SK-N-SH (cell line): ENCODE measurements around the gene PEA15. TPM values are rescaled to one million over a fixed set of nuclear protein-coding genes. Genes with fewer than 3 reads are reported as not detected.

Experiments used
- CTCF ChIA-PET: fragments of 300-600, 350-600 bp; formaldehyde crosslinking; extraction: SDS; loops from one replicate; lab custom pipeline; 2021; lab: Yijun Ruan, JAX
- POLR2A ChIA-PET: fragments of 350-600 bp; sonication (Branson Sonifier 250); formaldehyde crosslinking; extraction: SDS; loops from one replicate; lab custom pipeline; 2020; ENCODE audit warnings: antibody characterized with exemption, inconsistent platforms; lab: Yijun Ruan, JAX
- DNase-seq: peaks from one replicate; pipeline ENCODE4 v3.0.0; 2012
- H2AFZ ChIP-seq: fragments of 200-600 bp; sonication (generic); 2 replicates; pipeline ENCODE4 v1.8.1; 2016; ENCODE audit warnings: antibody characterized with exemption, mild to moderate bottlenecking, low read depth
- H3F3A ChIP-seq: fragments of 200-600 bp; sonication (generic); replicated peaks from 2 replicates; pipeline ENCODE3; 2016; ENCODE audit warnings: antibody characterized with exemption, mild to moderate bottlenecking; ENCODE audit not compliant: insufficient read depth
- H3K27ac ChIP-seq, 2 experiments: fragments of 200-500 bp in 1 of 2; fragments of 200-600 bp in 1 of 2; sonication (Bioruptor generic) in 1 of 2; sonication (generic), shearing (Covaris generic) in 1 of 2; 2 replicates each; pipeline versions ENCODE4 v1.5.1 to v1.6.1; 2014 to 2016; ENCODE audit warnings: low read depth in 2 of 2, inconsistent platforms in 1 of 2, low read length in 1 of 2, mild to moderate bottlenecking in 1 of 2, mixed read lengths in 1 of 2
- H3K27me3 ChIP-seq: fragments of 200-600 bp; sonication (generic), shearing (Covaris generic); 2 replicates; pipeline ENCODE4 v1.6.1; 2016; ENCODE audit warnings: mixed run types; ENCODE audit not compliant: insufficient read depth
- H3K36me3 ChIP-seq, 2 experiments: fragments of 200-500 bp in 1 of 2; fragments of 200-600 bp in 1 of 2; sonication (Bioruptor generic) in 1 of 2; sonication (generic) in 1 of 2; replicated peaks in 1 of 2; 2 replicates each; pipeline versions ENCODE3 to v1.5.1; 2014 to 2016; ENCODE audit warnings: low read length in 1 of 2, mild to moderate bottlenecking in 1 of 2; ENCODE audit not compliant: insufficient read depth in 2 of 2, control insufficient read depth in 1 of 2
- H3K4me1 ChIP-seq, 2 experiments: fragments of 200-500 bp in 1 of 2; fragments of 200-600 bp in 1 of 2; sonication (Bioruptor generic) in 1 of 2; sonication (generic), shearing (Covaris generic) in 1 of 2; 2 replicates each; pipeline versions ENCODE4 v1.5.1 to v1.6.1; 2014 to 2016; ENCODE audit warnings: low read depth in 1 of 2, low read length in 1 of 2, mixed run types in 1 of 2; ENCODE audit not compliant: insufficient read depth in 2 of 2, control insufficient read depth in 1 of 2
- H3K4me2 ChIP-seq: fragments of 200-600 bp; sonication (generic), shearing (Covaris generic); 2 replicates; pipeline ENCODE4 v1.6.1; 2017; ENCODE audit warnings: mixed run types
- H3K4me3 ChIP-seq, 2 experiments: fragments of 200-500 bp in 1 of 2; fragments of 200-600 bp in 1 of 2; sonication (Bioruptor generic) in 1 of 2; sonication (generic), shearing (Covaris generic) in 1 of 2; 2 replicates each; pipeline versions ENCODE4 v1.5.1 to v1.8.1; 2014 to 2016; ENCODE audit warnings: low read depth in 2 of 2, inconsistent platforms in 1 of 2, low read length in 1 of 2, mild to moderate bottlenecking in 1 of 2, mixed read lengths in 1 of 2, moderate library complexity in 1 of 2
- H3K79me2 ChIP-seq: fragments of 200-600 bp; sonication (generic); 2 replicates; pipeline ENCODE4 v1.8.1; 2017; ENCODE audit warnings: mild to moderate bottlenecking; ENCODE audit not compliant: insufficient read depth
- H3K9ac ChIP-seq: fragments of 200-600 bp; sonication (generic); 2 replicates; pipeline ENCODE4 v1.6.1; 2017; ENCODE audit warnings: mixed run types
- H3K9me2 ChIP-seq: fragments of 200-600 bp; sonication (generic); 2 replicates; pipeline ENCODE4 v1.6.1; 2017; ENCODE audit warnings: mixed run types
- H3K9me3 ChIP-seq: fragments of 200-600 bp; sonication (generic); 2 replicates; pipeline ENCODE4 v1.6.1; 2017; ENCODE audit warnings: mixed run types, mild to moderate bottlenecking, moderate library complexity
- H4K20me1 ChIP-seq: fragments of 200-600 bp; sonication (generic); 2 replicates; pipeline ENCODE4 v1.6.1; 2017; ENCODE audit warnings: mild to moderate bottlenecking, mixed run types; ENCODE audit not compliant: insufficient read depth
- CHD2 ChIP-seq: fragments of 150-350 bp; IDR thresholded peaks from 2 replicates; pipeline ENCODE4 v1.6.1; 2018; ENCODE audit warnings: low read length; ENCODE audit not compliant: partially characterized antibody
- EP300 ChIP-seq, 2 experiments: IDR thresholded peaks; 2 replicates each; pipeline versions ENCODE4 v1.4.0 to v1.6.1; 2012; ENCODE audit warnings: borderline replicate concordance in 1 of 2, low read depth in 1 of 2, low read length in 1 of 2
- EZH2phosphoT487 ChIP-seq: fragments of 200-600 bp; sonication (generic); IDR thresholded peaks from 2 replicates; pipeline ENCODE4 v1.6.1; 2017; ENCODE audit warnings: low read depth, mixed run types, mild to moderate bottlenecking, antibody characterized with exemption, moderate library complexity, borderline replicate concordance
- GABPA ChIP-seq: IDR thresholded peaks from 2 replicates; pipeline ENCODE4 v1.4.0; 2012; ENCODE audit warnings: low read depth, mild to moderate bottlenecking
- JUND ChIP-seq: IDR thresholded peaks from 2 replicates; pipeline ENCODE4 v1.4.0; 2012
- RAD21 ChIP-seq: IDR thresholded peaks from 2 replicates; pipeline ENCODE4 v1.6.1; 2012; ENCODE audit warnings: mild to moderate bottlenecking, low read length
- SMC3 ChIP-seq: IDR thresholded peaks from 2 replicates; pipeline ENCODE4 v1.6.1; 2012; ENCODE audit warnings: low read depth, low read length, improper control_type of control experiment
- TCF12 ChIP-seq: IDR thresholded peaks from 2 replicates; pipeline ENCODE4 v1.4.0; 2012
- WGBS: methylation state at CpG from one replicate; pipeline ENCODE4 v1.1.6; 2017; ENCODE audit warnings: low lambda C conversion rate; 5-methylcytosine and 5-hydroxymethylcytosine counted together
- polyA plus RNA-seq, 3 experiments: library from polyadenylated mRNA; depleted of rRNA; stranded (reverse); fragments of >200 nt; gene quantifications; 2 replicates each; pipeline ENCODE4 v1.2.3, GENCODE V29; 2012
- TF ChIP-seq, protein P1 (sequence below): IDR thresholded peaks from 2 replicates; pipeline ENCODE4 v1.4.0; 2012; ENCODE audit warnings: low read depth, borderline replicate concordance

Gene PEA15, protein sequence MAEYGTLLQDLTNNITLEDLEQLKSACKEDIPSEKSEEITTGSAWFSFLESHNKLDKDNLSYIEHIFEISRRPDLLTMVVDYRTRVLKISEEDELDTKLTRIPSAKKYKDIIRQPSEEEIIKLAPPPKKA
- 322 and 382 TPM in 2 replicates for polyA plus RNA-seq (2012; rRNA removed)
- 313 and 411 TPM in 2 replicates for polyA plus RNA-seq (2012; cell fraction: cytosol; rRNA removed)
- 176 and 239 TPM in 2 replicates for polyA plus RNA-seq (2012; cell fraction: nucleus; rRNA removed)

DNA sequence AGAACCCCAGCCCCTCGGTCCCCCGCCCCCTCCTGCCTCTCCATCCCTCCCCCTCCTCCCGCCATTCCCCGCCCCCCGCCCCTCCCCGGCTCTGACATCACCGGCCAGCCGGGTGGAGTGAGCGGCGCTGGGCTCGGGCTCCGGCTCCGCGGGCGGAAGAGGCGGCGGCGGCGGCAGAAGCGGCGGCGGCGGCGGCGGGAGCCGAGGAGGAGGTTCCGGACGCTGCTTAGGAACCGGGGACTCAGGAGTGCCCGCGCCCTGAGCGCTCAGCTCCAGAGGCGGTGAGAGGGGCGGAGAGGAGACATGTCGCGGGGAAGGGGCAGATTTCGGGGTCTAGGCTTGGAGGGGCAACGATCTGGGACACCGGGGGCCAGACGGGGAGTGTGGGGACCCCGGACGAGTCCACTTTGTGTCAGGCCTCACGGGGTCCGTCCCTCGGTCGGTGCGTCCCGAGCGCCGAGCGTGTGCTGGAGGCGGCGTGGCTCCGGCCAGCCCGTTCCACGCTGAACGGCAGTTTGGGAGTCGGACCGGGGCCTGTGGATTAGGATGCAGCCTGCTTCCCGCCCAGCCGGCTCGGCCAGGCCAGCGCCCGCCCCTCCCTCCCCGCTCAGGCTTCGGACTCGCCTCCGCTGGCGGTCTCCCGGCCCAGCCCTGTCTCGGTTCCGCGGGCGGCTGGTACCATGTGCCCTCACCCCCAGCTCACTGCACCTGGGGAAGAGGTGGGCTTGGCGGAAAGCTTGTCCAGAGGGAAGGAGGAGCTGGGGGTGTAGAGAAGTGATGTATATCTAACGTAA, at the start of gene PEA15:
TSS of gene PEA15 (plus strand) at position 143 of the 794 bp plus-strand sequence. CDS start 6,161 bp downstream, outside the sequence.
- WGBS: 2% methylated on average over 24 of the region's 76 CpGs
- DNase-seq: peak; percentile 96
- H4K20me1 ChIP-seq: peaks cover 40% of the 10 kb centered on the region
- ChIA-PET POLR2A (interaction anchor here (0.7 to 1.1 kb wide), 3 partner anchors 14 to 96 kb away, joined by 3 to 5 read pairs (median 3); no protein-coding TSS in a partner anchor), CTCF (interaction anchor here (0.6 to 13.6 kb wide), 7 partner anchors 12 to 185 kb away, joined by 3 to 137 read pairs (median 23); no protein-coding TSS in a partner anchor)
- H3K9ac ChIP-seq: peak within 1 kb of the TSS; percentile 96
- peak within 1 kb of the TSS; percentile 94 for H2AFZ ChIP-seq
- peak within 1 kb of the TSS; percentile 87 to 99 for H3K27ac ChIP-seq
- TF ChIP-seq EP300 (IDR thresholded peaks at IDR 0.05; ENCODE audit: borderline replicate concordance in 1 of 2, low read depth in 1 of 2, low read length in 1 of 2) (peak in 1 of 2 experiments; percentile 39; a peak in 1 of 4 replicates), GABPA (peak; percentile 38; the same call in 1 of the 2 replicates), TCF12 (no peak), CHD2 (no peak), JUND (no peak), RAD21 (no peak)
- TF ChIP-seq, protein P1, sequence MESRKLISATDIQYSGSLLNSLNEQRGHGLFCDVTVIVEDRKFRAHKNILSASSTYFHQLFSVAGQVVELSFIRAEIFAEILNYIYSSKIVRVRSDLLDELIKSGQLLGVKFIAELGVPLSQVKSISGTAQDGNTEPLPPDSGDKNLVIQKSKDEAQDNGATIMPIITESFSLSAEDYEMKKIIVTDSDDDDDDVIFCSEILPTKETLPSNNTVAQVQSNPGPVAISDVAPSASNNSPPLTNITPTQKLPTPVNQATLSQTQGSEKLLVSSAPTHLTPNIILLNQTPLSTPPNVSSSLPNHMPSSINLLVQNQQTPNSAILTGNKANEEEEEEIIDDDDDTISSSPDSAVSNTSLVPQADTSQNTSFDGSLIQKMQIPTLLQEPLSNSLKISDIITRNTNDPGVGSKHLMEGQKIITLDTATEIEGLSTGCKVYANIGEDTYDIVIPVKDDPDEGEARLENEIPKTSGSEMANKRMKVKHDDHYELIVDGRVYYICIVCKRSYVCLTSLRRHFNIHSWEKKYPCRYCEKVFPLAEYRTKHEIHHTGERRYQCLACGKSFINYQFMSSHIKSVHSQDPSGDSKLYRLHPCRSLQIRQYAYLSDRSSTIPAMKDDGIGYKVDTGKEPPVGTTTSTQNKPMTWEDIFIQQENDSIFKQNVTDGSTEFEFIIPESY: no peak
- peaks cover 21% of the 10 kb centered on the region for H3F3A ChIP-seq
- peaks cover 36 to 56% of the 10 kb centered on the region in 2 experiments for H3K4me1 ChIP-seq
- peak within 1 kb of the TSS; percentile 100 for H3K4me2 ChIP-seq
- peaks cover 51% of the 10 kb centered on the region for H3K79me2 ChIP-seq
- H3K4me3 ChIP-seq: peak within 1 kb of the TSS; percentile 94 to 97
- no peaks in the 10 kb centered on the region for H3K9me3 ChIP-seq
- H3K36me3 ChIP-seq: peaks cover 24 to 25% of the 10 kb centered on the region in 2 experiments
- no peaks in the 10 kb centered on the region for H3K9me2 ChIP-seq
- no peaks in the 10 kb centered on the region for H3K27me3 ChIP-seq

DNA sequence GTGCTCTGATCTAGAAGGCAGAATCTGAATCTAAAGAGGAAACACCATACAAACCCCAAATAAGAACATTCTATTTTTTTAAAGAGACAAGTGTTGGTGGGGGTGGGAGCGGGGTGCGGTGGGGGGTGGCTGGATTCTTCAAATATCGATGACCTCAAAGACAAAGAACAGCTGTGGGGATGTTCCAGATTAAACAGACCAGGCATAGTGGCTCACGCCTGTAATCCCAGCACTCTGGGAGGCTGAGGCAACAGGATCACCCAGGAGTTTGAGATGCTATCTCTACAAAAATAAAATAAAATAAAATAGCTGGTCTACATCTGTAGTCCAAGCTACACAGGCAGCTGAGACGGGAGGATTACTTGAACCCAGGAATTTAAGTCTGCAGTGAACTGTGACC, 48.8 kb upstream of the PEA15 start:
- H3K9me3 ChIP-seq: no peaks in the 10 kb centered on the region
- H3K27me3 ChIP-seq: no peaks in the 10 kb centered on the region; the same call in 1 of the 2 replicates
- no peak overlapping the region for H3K4me3 ChIP-seq
- no peaks in the 10 kb centered on the region for H3K9me2 ChIP-seq
- H3K9ac ChIP-seq: no peak overlapping the region
- no peak overlapping the region for H2AFZ ChIP-seq
- H3K27ac ChIP-seq: no peak overlapping the region
- TF ChIP-seq EZH2phosphoT487 (no peak), SMC3 (no peak), CHD2 (no peak), GABPA (no peak)
- CTCF ChIA-PET: interaction anchor here (1.0 to 2.1 kb wide), 4 partner anchors 8 to 56 kb away, joined by 3 to 4 read pairs (median 3); no protein-coding TSS in a partner anchor
- no peaks in the 10 kb centered on the region for H3K4me1 ChIP-seq
- H3K4me2 ChIP-seq: no peak overlapping the region
- H3F3A ChIP-seq: no peaks in the 10 kb centered on the region
- H3K36me3 ChIP-seq: no peaks in the 10 kb centered on the region
- no peak for DNase-seq
- no peaks in the 10 kb centered on the region for H4K20me1 ChIP-seq
- WGBS: 37% methylated on average over 5 of the region's 5 CpGs
- POLR2A ChIA-PET: no interaction called here
- no peaks in the 10 kb centered on the region for H3K79me2 ChIP-seq
